Colon (tissue), 2 donors: ENCODE results near the gene HGD.

Source experiments
- FAIRE-seq: peaks from 2 replicates; lab custom pipeline; 2012; peaks lifted over from hg19 to GRCh38; lab: Jason Lieb, UNC
- donor health status: control.
- donor health status: control.

Gene HGD

DNA sequence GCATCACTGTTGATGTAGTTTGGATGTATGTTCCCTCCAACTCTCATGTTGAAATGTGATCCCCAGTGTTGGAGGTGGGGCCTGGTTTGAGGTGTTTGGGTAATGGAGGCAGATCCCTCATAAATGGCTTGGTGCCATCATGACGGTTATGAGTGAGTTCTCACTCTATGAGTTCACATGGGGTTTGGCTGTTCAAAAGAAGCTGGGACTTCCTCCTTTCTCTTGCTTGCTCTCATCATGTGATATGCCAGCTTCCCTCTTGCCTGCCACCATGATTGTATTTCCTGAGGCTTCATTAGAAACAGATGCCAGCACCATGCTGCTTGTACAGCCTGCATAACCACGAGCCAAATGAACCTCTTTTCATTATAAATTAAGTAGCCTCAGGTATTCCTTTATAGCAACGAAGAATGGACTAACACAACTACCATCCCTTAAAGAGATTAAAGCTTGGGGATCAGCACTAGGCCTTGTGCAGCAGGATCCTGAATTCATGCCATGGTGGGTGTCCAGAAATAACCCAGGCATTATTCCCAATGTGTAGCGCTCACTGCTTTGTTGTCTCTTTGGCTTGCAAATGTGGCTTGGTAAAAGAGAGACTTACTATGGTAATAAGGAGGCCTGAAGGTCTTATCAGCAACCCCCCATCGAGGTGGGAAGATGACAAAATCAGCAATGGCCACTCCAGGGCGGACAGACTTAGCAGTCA, 44.0 kb downstream of the HGD start:
- no peak for FAIRE-seq

DNA sequence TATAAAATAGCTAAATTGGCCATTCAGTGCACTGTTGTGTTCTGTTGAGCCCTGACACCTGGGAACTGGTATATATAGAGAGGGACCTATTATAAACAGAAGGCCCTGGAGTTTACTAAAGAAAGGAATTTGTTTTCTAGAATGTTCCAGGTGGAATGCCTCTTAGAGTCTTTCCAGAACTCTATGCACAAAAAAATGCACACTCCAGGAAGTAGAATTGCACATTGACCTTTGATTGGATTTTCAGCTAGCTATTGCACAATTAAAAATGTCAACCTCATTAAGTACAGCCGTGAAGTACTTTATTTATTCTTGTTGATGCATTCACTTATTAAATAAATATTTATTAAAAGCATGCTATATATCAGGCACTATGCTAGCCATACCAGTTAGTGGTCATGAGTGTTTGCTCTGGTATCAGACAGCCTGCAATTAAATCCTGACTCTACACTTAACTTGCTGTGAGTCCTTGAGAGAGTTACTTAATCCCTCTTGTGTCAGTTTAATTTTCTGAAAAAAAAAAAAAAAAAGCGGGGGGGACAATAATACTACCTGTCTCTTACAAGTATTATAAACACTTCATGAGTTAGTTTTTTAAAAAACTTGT, 45.1 kb downstream of the HGD start:
- no peak for FAIRE-seq

DNA sequence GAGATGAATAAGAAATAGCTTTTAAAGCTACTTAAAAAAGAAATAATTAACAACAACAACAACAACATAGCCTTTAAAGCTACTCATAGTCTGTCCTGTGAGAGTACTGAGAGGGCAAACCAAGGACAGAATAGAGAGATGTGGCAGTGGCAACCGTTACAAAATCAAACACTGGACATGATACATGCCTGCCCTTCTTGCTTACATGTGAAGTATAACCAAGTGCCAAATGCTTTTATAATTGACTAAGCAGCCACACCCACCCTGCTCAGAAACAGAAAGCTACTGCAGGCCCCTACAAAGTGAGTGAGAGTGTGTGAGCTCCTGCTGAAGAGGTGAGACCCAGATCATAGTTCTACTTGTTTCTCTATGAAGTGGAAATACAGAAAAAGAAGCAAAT, 47.5 kb downstream of the HGD start:
- no peak for FAIRE-seq

DNA sequence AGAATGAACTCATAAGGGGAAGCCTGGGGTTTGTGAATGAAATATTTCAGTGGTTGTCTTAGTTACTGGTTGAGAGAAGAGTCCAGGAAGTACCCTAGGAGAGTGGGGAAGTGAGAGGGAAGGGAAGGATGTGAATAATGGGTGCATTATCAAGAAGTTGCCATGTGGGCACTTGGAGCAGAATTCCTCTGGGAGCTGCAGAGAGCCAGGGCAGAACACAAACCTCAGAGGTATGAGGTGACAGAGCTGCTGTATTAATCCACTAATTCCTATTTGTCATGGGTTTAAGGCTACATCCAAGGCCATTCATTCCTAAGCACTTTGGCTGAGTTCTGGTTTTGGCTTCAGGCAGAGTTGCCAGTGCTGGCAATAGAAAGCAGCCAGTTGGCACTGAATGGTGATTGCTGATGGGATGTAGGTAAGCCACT, 56.9 kb downstream of the HGD start:
- FAIRE-seq = no peak

DNA sequence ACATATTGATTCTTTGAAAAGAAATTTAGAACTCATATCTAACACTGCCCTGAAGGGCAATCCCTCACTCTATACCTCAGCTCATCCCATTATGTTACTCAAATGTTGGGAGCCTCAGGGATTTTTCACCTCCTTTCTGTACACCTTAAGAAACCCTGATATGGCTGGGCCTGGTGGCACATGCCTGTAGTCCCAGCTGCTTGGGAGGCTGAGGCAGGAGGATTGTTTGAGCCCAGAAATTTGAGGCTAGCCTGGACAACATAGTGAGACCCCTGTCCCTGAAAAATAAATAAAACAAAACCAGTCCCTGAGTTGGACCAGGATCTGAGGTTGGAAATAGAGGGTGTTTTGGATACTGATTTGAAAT, 58.3 kb downstream of the HGD start:
- no peak for FAIRE-seq

DNA sequence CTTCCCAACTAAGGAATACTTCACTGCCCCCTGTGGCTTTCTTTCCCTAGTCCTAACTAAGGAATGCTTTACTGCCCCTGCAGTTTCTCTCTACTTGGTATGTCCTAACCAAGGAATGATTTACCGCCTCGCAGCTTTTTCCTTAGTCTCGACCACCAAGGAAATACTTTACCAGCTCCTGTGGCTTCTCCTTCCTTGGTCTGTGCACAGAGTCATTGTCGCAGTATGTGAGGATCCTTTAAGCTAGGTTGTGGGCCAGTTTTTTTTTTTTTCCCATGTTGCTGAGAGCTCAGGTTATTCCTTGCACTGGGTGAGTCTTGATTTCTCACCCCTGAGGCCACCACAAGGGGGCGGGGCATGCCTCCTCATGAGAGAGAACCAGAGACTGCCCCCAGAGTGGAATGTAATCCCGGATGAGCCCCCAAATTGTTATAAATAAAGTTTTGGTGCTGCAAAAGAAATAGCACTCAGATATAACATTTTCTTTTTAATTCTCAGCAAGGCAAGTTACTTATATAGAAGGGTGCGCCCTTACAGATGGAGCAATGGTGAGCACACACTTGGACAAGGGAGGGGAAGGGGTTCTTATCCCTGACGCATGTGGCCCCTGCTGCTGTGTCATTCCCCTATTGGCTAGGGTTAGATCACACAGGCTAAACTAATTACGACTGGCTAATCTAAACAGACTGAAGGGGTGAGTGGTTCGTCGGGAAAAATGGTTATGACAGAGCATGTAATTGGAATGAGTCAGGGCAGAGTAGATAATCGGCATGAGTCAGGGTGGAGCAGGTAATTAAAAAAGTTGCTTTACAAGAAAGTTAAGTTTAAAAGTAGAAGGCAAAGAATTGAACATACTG, 58.9 kb downstream of the HGD start:
- FAIRE-seq = no peak

DNA sequence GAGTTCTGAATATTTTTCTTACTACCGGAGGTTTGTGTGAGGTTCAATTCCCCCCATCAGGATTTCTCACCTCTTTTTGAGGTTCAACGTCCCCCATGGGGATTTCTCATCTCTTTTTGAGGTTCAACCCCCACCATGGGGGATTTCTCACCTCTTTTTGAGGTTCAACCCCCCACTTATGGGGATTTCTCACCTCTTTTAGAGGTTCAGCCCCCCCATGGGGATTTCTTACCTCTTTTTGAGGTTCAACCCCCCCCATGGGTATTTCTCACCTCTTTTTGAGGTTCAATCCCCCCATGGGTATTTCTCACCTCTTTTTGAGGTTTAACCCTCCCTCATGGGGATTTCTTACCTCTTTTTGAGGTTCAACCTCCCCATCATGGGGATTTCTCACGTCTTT, 59.6 kb downstream of the HGD start:
- FAIRE-seq = no peak

DNA sequence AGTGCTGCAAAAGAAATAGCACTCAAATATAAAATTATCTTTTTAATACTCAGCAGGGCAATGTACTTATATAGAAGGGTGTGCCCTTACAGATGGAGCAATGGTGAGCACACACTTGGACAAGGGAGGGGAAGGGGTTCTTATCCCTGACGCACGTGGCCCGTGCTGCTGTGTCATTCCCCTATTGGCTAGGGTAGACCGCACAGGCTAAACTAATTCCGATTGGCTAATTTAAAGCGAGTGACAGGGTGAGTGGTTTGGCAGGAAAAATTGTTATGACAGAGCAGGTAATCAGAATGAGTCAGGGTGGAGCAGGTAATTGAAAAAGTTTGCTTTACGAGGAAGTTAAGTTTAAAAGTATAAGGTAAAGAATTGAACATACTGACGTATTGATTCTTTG, 65.3 kb downstream of the HGD start:
- FAIRE-seq = peak; percentile 64

DNA sequence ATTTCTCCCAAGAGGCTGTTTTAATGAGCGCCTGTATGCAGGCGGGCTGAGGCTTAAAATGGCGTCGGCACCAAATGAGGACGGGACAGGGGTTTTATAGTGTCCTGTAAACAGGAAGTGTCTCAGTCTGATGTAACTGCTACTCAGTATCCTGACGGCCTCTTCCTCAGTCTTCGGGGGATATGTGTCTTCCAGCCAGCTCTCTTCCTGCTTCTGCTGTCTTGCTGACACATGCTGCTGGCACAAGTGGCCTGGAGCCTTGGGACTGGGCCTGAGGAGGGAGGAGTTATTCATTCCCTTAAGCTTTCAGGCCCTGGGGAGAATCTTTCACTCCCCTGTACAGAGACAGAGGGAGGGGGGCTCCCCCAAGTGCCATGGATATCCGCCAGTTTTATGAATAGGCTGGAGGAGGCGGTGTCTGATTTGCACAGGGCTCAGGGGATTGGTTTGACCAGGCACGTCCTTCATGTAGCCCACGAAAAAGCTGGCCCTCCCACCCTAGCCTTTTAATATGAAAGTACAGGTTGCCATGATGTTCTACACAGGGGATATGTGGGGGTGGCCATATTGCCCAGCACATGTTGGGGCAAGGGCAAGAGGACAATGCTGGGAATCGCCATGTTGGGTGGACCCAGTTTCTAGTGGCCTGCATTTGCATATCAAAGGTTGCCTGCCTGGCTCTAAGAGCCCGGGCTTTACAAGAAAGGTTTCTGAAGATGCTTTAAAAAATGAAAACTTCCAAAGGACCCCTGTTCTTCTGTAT, 66.0 kb downstream of the HGD start:
- FAIRE-seq = no peak

DNA sequence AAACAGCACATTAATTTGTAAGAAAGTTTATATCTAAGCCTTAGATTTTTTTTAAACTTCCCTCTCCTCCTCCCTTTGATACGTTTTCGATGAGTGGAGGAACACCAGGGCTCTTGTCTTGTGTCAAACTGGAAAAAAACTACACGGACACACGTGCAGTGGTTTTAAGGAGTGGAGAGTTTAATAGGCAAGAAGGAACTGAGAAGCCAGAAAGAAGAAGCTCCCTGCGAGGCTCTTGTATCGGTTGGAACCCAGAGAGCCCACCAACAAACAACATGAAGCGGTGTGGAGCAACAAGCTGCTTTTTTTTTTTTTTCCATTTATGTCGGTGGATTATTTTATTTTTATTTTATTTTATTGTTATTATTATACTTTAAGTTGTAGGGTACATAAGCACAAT, 67.3 kb downstream of the HGD start:
- FAIRE-seq = no peak

DNA sequence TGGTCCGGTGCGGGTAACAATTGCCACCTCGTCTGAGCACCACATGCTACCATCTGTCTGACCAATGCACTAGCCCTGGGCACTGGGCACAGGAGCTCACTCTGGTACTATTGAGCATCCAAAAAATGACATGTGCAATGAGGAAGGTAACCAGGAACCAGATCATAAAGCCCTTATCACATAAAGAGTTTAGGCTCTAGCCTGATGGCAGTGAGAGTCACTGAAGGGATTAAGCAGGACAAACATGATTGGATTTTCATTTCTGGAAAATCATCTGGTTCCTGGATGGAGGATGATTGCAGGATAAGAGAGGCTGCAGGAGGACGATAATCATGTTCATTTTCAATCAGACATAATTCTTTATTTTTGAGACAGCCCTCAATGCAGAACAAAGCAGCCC, 73.5 kb downstream of the HGD start:
- no peak for FAIRE-seq

DNA sequence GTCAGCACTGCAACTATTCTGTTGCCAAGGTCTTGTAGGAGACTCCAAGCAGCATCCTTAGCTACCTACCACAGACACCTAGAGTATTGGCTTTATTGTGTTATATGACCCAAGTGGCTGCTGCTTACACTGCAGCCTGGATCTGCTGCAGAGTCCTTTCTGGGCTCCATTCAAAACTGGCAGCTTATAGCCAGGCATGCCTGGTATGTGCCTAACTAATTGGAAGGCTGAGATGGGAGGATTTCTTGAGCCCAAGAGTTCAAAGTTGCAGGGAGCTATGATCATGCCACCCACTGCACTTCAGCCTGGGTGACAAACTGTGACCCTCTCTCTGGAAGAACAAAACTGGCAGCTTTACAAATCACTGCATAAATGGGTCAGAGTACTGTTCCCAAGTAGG, 77.3 kb downstream of the HGD start:
- no peak for FAIRE-seq

DNA sequence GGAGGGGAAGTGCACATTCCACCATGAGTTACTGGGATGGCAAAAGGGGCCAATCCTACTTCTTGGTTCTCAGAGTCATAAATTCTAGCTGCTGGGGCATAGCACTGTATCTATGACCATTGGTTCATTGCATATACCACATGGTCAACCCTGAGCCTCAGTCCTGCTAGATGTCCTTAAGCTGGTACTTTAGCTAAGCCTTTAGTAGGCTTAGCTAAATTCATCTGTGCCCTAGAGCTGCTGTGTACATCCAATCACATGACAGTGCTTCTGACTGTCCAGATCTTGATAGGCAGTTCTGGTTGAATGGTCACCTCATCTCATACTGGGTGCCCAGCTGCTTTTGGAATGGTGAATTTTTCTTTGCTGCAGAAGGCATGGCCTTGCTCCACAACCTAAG, 77.7 kb downstream of the HGD start:
- FAIRE-seq = no peak

DNA sequence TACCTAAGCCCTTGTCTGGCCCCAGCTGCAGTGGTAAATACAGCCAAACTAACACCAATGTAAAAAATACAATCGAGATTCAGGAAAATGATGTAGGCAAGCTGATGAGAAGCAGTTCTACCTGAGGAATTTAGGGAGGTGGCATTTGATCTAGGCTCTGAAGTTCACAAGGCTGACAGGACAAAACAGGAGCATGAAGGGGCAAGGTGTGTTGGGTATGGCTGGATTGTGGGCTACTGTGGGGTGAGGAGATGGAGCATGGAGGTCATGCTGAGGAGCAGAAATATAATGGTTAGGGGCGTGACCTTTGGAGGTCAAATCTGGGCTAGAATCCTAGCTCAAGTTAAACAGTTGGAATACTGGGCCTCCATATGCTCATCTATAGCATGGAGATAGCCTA, 79.4 kb downstream of the HGD start:
- no peak for FAIRE-seq

DNA sequence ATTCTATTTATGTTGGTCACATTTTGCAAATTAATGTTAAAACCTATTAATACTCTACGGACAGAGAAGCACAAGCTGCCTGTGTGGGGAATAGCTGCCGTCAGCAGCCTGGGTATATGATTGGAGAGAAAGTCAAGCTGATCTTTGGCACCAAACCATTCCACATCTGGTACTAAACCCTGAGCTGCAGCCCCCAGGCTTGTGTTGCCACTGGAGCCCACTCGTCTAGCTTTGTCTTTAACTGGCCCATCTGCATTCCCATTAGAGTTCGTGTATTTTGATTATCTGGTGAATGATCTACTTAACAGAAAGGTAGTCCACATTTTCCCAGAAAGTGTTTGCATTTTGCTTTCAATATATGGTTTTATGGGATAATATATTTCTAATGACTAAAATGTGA, 80.5 kb downstream of the HGD start:
- no peak for FAIRE-seq

DNA sequence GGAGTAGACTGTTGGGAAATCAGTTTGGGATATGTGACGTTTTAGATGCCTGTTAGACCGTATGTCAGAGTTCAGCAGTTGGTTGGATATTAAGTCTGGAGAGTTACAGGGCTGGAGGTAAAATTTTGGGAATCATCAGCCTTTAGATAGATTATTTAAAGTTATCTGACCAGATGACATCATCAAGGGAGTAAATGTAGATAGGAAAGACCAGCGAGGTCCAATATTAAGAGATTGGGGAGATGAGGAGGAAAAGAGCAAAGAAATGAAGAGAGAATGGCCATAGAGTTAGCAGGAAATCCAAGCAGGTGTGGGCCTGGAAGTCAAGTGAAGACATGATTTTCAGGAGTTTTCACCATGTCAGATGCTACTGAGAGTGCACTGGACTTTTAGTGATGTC, 82.8 kb downstream of the HGD start:
- FAIRE-seq = no peak

DNA sequence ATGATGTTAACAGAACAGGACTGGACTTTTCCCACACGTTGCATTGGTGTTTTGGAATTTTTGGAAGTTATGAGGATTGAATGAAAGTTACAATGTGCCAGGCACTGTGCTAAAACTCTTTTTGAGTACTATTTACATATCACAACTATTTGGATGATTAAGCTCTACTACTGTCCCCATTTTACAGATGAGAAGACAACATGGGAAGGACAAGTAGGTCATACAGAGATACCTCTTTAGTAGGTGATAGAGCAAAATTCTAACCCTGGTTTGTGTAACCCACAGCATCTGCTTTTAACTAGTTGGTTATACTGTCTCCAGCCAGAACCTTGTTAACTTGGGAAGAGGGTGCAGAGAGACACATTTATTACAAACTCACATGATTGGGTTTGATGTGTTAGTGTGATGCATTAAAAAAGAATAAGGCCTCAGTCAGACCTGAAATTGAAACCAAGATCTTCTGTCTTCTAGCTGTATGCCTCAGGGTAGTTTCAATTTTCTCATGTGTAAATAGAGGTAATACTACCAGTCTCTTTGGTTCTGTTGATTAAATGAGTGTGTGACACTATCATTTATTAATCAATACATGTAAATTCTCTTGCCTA, 84.5 kb downstream of the HGD start:
- FAIRE-seq = no peak

DNA sequence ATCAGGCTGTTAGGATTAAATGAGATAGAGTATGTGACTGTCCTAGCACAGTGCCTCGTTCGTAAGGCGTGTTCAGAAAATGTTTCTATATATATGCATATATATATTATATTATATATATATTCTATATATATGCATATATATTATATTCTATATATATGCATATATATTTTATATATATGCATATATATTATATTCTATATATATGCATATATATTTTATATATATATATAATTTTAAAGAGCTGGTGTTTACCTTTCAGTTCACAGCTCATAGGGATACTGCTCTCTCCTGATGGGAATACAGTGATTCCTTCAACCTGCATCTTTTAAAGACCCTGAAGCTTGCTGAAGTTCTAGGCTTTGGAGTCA, 85.2 kb downstream of the HGD start:
- FAIRE-seq = no peak

DNA sequence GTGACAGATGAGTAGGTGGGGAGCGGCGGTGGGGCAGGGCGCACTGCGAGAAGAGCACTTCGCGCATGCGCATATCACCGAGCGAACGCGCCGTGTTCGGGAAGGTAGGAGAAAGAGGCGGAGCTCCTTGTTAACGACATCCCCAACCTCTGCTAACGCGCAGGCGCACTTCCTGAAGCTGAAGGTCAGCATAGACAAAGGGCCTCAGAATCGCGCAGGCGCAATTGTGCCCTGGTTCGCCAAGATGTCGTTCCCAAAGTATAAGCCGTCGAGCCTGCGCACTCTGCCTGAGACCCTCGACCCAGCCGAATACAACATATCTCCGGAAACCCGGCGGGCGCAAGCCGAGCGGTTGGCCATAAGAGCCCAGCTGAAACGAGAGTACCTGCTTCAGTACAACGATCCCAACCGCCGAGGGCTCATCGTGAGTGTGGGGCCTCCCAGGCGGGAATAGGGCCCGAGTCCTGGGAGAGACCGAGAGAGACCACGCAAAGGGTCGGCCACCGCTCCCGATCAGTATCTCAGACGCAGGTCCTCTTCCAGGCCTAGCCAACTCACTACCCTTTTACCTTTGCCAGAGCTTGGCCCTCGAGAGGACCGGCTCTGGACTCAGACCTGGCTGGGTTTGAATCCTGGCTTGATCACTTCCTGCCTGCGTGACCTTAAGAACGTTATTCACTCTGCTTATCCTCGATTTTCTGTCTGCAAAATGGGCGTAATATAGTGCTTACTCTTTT, 85.8 kb downstream of the HGD start, which contains the start of gene NDUFB4:
NDUFB4 (plus strand) TSS at position 221 of the 737 bp plus-strand sequence; CDS start at position 245, 24 bp downstream.
- peak; percentile 79 for FAIRE-seq

DNA sequence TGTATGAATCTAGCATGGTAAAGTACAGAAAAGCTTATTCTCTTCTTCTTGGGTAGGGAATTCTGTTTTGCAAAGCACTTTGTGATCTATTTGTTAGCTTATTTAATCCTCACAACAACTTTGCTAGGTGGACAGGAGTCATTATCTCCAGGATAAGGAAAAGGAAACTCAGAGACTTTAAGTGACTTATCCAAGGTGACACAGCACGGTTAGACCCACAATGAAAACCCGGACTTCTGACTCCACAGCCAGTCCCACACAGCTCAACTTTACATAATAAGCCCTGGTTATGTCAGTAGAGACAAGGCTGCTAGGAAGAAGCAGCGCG, 86.3 kb downstream of the HGD start:
- no peak for FAIRE-seq

DNA sequence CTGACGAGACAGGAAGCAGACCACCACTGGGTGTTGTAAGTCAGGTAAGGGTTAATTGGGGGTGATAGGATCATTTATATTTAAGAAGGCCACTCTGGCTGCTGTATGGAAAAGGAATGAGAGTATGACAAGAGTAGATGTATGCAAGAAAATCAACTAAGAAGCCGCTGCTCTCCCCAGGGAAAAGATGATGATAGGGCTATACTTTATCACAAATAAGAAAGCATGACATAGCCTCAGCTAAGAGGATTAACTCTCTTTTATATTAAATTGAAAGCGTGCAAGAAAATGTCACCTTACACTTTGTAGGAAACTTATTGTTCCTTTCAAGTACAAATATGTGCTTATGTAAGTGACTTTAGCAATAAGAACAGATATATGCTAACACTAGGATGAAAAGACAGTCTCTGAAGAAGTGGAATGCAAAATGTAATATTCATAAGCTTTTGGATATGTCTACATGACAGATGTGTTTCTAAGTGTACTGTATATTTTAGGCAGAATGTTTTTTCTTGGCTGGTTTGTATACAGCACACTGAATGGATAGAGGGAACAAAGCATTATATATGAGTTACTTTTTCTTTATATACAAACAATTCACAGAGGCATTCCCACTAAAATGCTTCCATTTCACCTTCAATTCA, 94.6 kb downstream of the HGD start:
- no peak for FAIRE-seq
